Activated CD4-positive, alpha-beta T cell treated with anti-CD3 and anti-CD28 coated beads for 36 hours (primary cell): ENCODE results near the gene UTP14A. TPM values are rescaled to one million over a fixed set of nuclear protein-coding genes. Genes with fewer than 3 reads are reported as not detected.

Experiments used
- ATAC-seq: fragments of 200-7000 bp; cut with Tn5 transposase; one replicate; pipeline ENCODE4 v1.10.0; 2021; ENCODE audit warnings: mild to moderate bottlenecking, moderate library complexity
- CTCF ChIA-PET: fragments of 350-600 bp; sonication (Branson Sonifier 250); formaldehyde crosslinking; loops from one replicate; lab custom pipeline; 2021; ENCODE audit warnings: antibody characterized with exemption; lab: Charles Lee
- POLR2A ChIA-PET: fragments of 350-600 bp; sonication (Branson Sonifier 250); formaldehyde crosslinking; loops from one replicate; lab custom pipeline; 2021; ENCODE audit warnings: antibody characterized with exemption, inconsistent platforms; lab: Charles Lee
- DNase-seq: peaks from one replicate; pipeline ENCODE4 v3.0.0-alpha.2; 2020
- H3K27ac Mint-ChIP-seq: one replicate; pipeline ENCODE4 v1.8.0; 2021; ENCODE audit warnings: mixed read lengths
- H3K27me3 Mint-ChIP-seq: one replicate; pipeline ENCODE4 v1.8.0; 2021; ENCODE audit warnings: mixed read lengths
- H3K36me3 Mint-ChIP-seq: one replicate; pipeline ENCODE4 v1.8.0; 2021; ENCODE audit warnings: low read depth, mixed read lengths
- H3K4me1 Mint-ChIP-seq: one replicate; pipeline ENCODE4 v1.8.0; 2021; ENCODE audit warnings: mixed read lengths
- H3K4me3 Mint-ChIP-seq: one replicate; pipeline ENCODE4 v1.8.0; 2021; ENCODE audit warnings: mild to moderate bottlenecking, moderate library complexity, mixed read lengths
- H3K9me3 Mint-ChIP-seq: one replicate; pipeline ENCODE4 v1.8.0; 2021; ENCODE audit warnings: low read depth, mixed read lengths
- intact Hi-C, 2 experiments: fragments of 100-400 bp; cut with DNase I in 1 of 2; cut with micrococcal nuclease in 1 of 2; formaldehyde crosslinking; loops; one replicate each; pipeline versions ENCODE4 v1.14.2 to v1.15.1; 2022 to 2024; cut with DNase I, micrococcal nuclease
- total RNA-seq, 2 experiments: library from RNA; stranded (reverse); gene quantifications; one replicate each; pipeline ENCODE4 v1.2.3, GENCODE V29; 2021

Gene UTP14A
- total RNA-seq, 2 experiments from 2014 or later, result 35.7 to 45.2 TPM

- DNase-seq, result no peak
- Mint-ChIP-seq H3K4me3 (peak overlapping the region; percentile 62), H3K9me3 (no peaks in the 10 kb centered on the region), H3K27me3 (peaks cover 2% of the 10 kb centered on the region), H3K4me1 (peaks cover 4% of the 10 kb centered on the region), H3K27ac (peak overlapping the region; percentile 73), H3K36me3 (peaks cover 21% of the 10 kb centered on the region)
- no peak for ATAC-seq
- intact Hi-C loops, result loop anchor here in 1 of 2 experiments (1.0 to 5.0 kb wide), 2 partner anchors 25 to 241 kb away; partner anchors contain the start of genes RAB33A and UTP14A
- CTCF ChIA-PET, result interaction anchor here (0.6 to 1.2 kb wide), 4 partner anchors 8 to 242 kb away, joined by 3 read pairs; no protein-coding TSS in a partner anchor
- POLR2A ChIA-PET, result interaction anchor here (0.6 kb wide), 2 partner anchors 163 to 841 kb away, joined by 3 to 5 read pairs; no protein-coding TSS in a partner anchor
Observed at GRCh38 chrX:129930941-129931410, 25.0 kb downstream of the UTP14A start.

- peaks cover 4% of the 10 kb centered on the region for H3K4me1 Mint-ChIP-seq
- DNase-seq (peak; percentile 75), ATAC-seq (peak; percentile 78)
- ChIA-PET CTCF (interaction anchor here (0.6 to 1.2 kb wide), 6 partner anchors 9 to 242 kb away, joined by 3 to 4 read pairs (median 3); no protein-coding TSS in a partner anchor), POLR2A (interaction anchor here (0.6 kb wide), 1 partner anchor 841 kb away, joined by 5 read pairs; no protein-coding TSS in a partner anchor)
- peak overlapping the region; percentile 73 for H3K27ac Mint-ChIP-seq
- peak overlapping the region; percentile 62 for H3K4me3 Mint-ChIP-seq
- no peaks in the 10 kb centered on the region for H3K9me3 Mint-ChIP-seq
- intact Hi-C loops, result loop anchor here in 1 of 2 experiments (1.0 to 5.0 kb wide), 5 partner anchors 21 to 241 kb away; partner anchors contain the start of genes BCORL1, RAB33A and UTP14A
- peaks cover 16% of the 10 kb centered on the region for H3K36me3 Mint-ChIP-seq
- H3K27me3 Mint-ChIP-seq, result peaks cover 2% of the 10 kb centered on the region
Observed at GRCh38 chrX:129931411-129932015, 25.5 kb downstream of the UTP14A start.

- CTCF ChIA-PET, result interaction anchor here (0.6 to 0.7 kb wide), 2 partner anchors 16 to 95 kb away, joined by 3 to 4 read pairs; no protein-coding TSS in a partner anchor
- H3K9me3 Mint-ChIP-seq, result no peaks in the 10 kb centered on the region
- H3K4me1 Mint-ChIP-seq, result peaks cover 4% of the 10 kb centered on the region
- H3K36me3 Mint-ChIP-seq, result peaks cover 12% of the 10 kb centered on the region
- peak; percentile 84 for DNase-seq
- peak; percentile 73 for ATAC-seq
- H3K27me3 Mint-ChIP-seq, result peaks cover 2% of the 10 kb centered on the region
- POLR2A ChIA-PET, result no interaction called here
- H3K27ac Mint-ChIP-seq, result no peak overlapping the region
- peak overlapping the region; percentile 62 for H3K4me3 Mint-ChIP-seq
- intact Hi-C loops, result loop anchor here in 1 of 2 experiments (1.0 to 5.0 kb wide), 4 partner anchors 21 to 240 kb away; partner anchors contain the start of genes BCORL1 and RAB33A
Observed at GRCh38 chrX:129932016-129932820, 26.3 kb downstream of the UTP14A start.

- intact Hi-C loops, result loop anchor here in 1 of 2 experiments (1.0 to 5.0 kb wide), 4 partner anchors 20 to 239 kb away; partner anchors contain the start of genes BCORL1 and RAB33A
- Mint-ChIP-seq H3K36me3 (peaks cover 9% of the 10 kb centered on the region), H3K27ac (no peak overlapping the region), H3K27me3 (peaks cover 2% of the 10 kb centered on the region), H3K4me1 (peaks cover 4% of the 10 kb centered on the region), H3K4me3 (peak overlapping the region; percentile 45), H3K9me3 (no peaks in the 10 kb centered on the region)
- POLR2A ChIA-PET, result no interaction called here
- CTCF ChIA-PET, result no interaction called here
- DNase-seq (peak; percentile 24), ATAC-seq (no peak)
Observed at GRCh38 chrX:129932821-129933321, 26.9 kb downstream of the UTP14A start.

- ChIA-PET POLR2A (interaction anchor here (0.7 kb wide), 1 partner anchor 90 kb away, joined by 3 read pairs; no protein-coding TSS in a partner anchor), CTCF (interaction anchor here (0.7 kb wide), 1 partner anchor 154 kb away, joined by 3 read pairs; no protein-coding TSS in a partner anchor)
- intact Hi-C loops, result loop anchor here in 1 of 2 experiments (2.0 to 5.0 kb wide), 2 partner anchors 19 to 239 kb away; partner anchors contain the start of gene RAB33A
- peak overlapping the region; percentile 45 for H3K4me3 Mint-ChIP-seq
- peaks cover 2% of the 10 kb centered on the region for H3K27me3 Mint-ChIP-seq
- DNase-seq, result no peak
- H3K36me3 Mint-ChIP-seq, result peaks cover 7% of the 10 kb centered on the region
- peaks cover 11% of the 10 kb centered on the region for H3K4me1 Mint-ChIP-seq
- no peak overlapping the region for H3K27ac Mint-ChIP-seq
- no peak for ATAC-seq
- H3K9me3 Mint-ChIP-seq, result no peaks in the 10 kb centered on the region
Observed at GRCh38 chrX:129933700-129934099, 27.7 kb downstream of the UTP14A start.

GRCh38 chrX:129934461-129934860, 28.5 kb downstream of the UTP14A start:
- H3K27me3 Mint-ChIP-seq, result peaks cover 2% of the 10 kb centered on the region
- DNase-seq, result no peak
- ATAC-seq, result no peak
- ChIA-PET POLR2A (no interaction called here), CTCF (no interaction called here)
- H3K27ac Mint-ChIP-seq, result no peak overlapping the region
- intact Hi-C loops, result loop anchor here in 1 of 2 experiments (5.0 kb wide), 1 partner anchor 238 kb away; the partner anchor contains the start of gene RAB33A
- H3K36me3 Mint-ChIP-seq, result peaks cover 2% of the 10 kb centered on the region
- H3K4me3 Mint-ChIP-seq, result no peak overlapping the region
- H3K9me3 Mint-ChIP-seq, result no peaks in the 10 kb centered on the region
- peaks cover 11% of the 10 kb centered on the region for H3K4me1 Mint-ChIP-seq

GRCh38 chrX:129934952-129935351, 29.0 kb downstream of the UTP14A start:
- DNase-seq (no peak), ATAC-seq (no peak)
- H3K27me3 Mint-ChIP-seq, result peaks cover 2% of the 10 kb centered on the region
- CTCF ChIA-PET, result no interaction called here
- H3K4me1 Mint-ChIP-seq, result peaks cover 11% of the 10 kb centered on the region
- H3K4me3 Mint-ChIP-seq, result no peak overlapping the region
- no peaks in the 10 kb centered on the region for H3K9me3 Mint-ChIP-seq
- peaks cover 2% of the 10 kb centered on the region for H3K36me3 Mint-ChIP-seq
- intact Hi-C loops, result loop anchor here in 1 of 2 experiments (5.0 kb wide), 1 partner anchor 237 kb away; the partner anchor contains the start of gene RAB33A
- no peak overlapping the region for H3K27ac Mint-ChIP-seq
- POLR2A ChIA-PET, result no interaction called here

GRCh38 chrX:129938081-129938480, 32.1 kb downstream of the UTP14A start:
- H3K36me3 Mint-ChIP-seq, result no peaks in the 10 kb centered on the region
- H3K9me3 Mint-ChIP-seq, result no peaks in the 10 kb centered on the region
- DNase-seq (no peak), ATAC-seq (no peak)
- H3K4me1 Mint-ChIP-seq, result peaks cover 7% of the 10 kb centered on the region
- ChIA-PET CTCF (no interaction called here), POLR2A (no interaction called here)
- H3K27ac Mint-ChIP-seq, result no peak overlapping the region
- H3K27me3 Mint-ChIP-seq, result peaks cover 2% of the 10 kb centered on the region
- no peak overlapping the region for H3K4me3 Mint-ChIP-seq
- intact Hi-C loops, result no loop called here

- H3K27me3 Mint-ChIP-seq, result no peaks in the 10 kb centered on the region
- intact Hi-C loops, result no loop called here
- ChIA-PET POLR2A (no interaction called here), CTCF (interaction anchor here (1.4 kb wide), 1 partner anchor 14 kb away, joined by 3 read pairs; no protein-coding TSS in a partner anchor)
- ATAC-seq (no peak), DNase-seq (no peak)
- H3K27ac Mint-ChIP-seq, result no peak overlapping the region
- no peaks in the 10 kb centered on the region for H3K9me3 Mint-ChIP-seq
- H3K4me1 Mint-ChIP-seq, result peaks cover 7% of the 10 kb centered on the region
- no peak overlapping the region for H3K4me3 Mint-ChIP-seq
- no peaks in the 10 kb centered on the region for H3K36me3 Mint-ChIP-seq
Observed at GRCh38 chrX:129939986-129940385, 34.0 kb downstream of the UTP14A start.

- DNase-seq (no peak), ATAC-seq (no peak)
- CTCF ChIA-PET, result interaction anchor here (0.7 to 1.4 kb wide), 2 partner anchors 13 to 120 kb away, joined by 3 read pairs; no protein-coding TSS in a partner anchor
- Mint-ChIP-seq H3K9me3 (no peaks in the 10 kb centered on the region), H3K27ac (no peak overlapping the region), H3K36me3 (no peaks in the 10 kb centered on the region), H3K27me3 (no peaks in the 10 kb centered on the region), H3K4me3 (no peak overlapping the region), H3K4me1 (peaks cover 7% of the 10 kb centered on the region)
- POLR2A ChIA-PET, result no interaction called here
- intact Hi-C loops, result no loop called here
Observed at GRCh38 chrX:129940721-129941120, 34.8 kb downstream of the UTP14A start.
